GM19452 (cell line): ENCODE data around the gene NCOR2.

Experiments
- ATAC-seq: cut with Tn5 transposase; IDR thresholded peaks from one replicate; pipeline ENCODE4 v1.9.1; 2021; ENCODE audit not compliant: unreplicated experiment

NCOR2 gene

GRCh38 chr12:124560146-124560890, 7.1 kb downstream of the NCOR2 start:
- ATAC-seq = no peak

DNA sequence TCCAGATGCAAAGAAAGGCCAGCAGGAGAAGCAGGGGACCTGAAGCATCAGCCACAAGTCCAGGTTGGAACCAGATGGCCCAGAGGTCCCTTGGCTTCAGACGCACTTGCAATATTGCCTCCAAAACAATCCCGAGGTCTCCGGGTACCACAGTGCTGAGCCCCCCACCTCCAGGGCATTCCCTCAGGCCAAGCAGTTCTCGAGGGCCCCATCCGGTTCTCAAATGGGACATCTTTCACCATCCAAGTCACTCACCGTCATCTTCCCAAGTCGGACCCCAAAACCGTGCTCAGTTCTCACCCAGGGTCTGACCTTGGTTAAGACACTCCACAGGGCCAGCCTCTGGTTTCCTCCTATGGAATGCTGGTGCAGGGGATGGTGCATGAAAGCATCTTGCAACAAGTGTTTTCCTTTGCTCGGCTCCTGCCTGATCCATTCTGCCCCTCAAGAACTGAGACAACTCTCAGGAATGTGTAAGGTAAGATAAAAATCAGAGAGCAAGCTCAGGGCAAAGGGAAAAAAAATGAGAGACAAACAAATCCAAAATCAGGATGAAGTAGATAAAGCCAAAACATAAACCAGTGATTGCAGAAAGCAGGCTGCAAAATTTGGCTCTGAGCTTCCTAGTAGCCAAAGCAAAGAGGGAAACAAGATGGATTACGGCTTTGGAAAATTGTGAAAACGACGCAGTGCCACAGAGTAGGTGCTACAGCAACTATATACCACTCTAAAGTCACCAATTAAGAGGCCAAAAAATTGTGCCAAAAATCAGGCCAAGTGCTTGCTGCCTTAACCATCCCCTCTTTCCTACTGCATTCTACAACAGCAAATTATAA, 8.0 kb downstream of the NCOR2 start:
- no peak for ATAC-seq

DNA sequence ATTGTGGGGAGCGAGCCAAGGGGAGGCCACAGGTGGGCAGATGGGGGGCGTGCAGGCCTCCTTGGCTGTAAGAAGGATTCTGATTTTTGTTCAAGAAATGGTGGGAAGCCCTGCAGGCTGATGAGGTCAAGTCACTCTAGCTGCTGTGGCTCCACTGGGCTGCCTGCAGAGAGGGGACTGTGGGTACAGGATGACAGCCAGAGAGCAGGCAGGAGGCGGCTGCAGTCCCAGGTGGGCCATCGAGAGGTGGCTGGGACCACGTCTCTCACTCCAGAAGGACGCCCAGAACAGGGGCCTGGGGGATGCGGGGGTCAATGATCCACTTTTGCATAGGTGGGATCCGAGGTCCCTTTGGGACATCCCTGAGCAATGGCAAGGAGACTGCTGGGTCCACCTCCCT, 9.1 kb downstream of the NCOR2 start:
- ATAC-seq = no peak

DNA sequence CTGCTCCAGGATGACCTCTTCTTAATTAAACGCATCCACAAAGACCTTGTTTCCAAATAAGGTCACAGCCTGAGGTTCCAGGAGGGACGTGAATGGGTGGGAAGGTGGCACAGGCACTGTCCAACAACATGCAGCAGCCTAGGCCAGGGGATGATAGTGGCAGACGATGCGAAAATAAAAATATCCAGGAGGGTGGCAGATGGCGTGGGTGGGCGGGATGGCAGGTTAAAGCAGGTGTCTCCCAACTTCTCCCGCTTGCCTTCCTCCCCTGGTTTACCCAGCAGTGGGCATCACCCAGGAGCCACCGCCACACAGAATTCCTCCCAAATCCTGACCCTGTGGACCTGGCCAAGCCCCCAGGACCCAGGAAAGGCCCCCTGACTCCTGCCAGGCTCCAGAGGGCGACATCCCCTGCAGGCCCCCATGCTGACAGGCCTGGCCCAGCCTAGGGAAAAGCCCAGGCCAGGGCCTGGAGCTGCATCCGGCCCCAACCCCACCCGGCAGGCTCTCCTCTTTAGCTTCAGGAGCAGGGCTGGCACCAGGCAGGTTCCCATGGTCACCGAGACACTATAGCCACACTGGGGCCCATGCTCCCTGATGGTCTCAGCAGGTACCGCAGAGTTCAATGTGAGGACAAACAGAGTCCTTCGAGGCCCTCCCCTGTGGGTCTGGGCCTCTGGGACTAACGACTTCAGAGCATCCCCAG, 9.7 kb downstream of the NCOR2 start:
- no peak for ATAC-seq

DNA sequence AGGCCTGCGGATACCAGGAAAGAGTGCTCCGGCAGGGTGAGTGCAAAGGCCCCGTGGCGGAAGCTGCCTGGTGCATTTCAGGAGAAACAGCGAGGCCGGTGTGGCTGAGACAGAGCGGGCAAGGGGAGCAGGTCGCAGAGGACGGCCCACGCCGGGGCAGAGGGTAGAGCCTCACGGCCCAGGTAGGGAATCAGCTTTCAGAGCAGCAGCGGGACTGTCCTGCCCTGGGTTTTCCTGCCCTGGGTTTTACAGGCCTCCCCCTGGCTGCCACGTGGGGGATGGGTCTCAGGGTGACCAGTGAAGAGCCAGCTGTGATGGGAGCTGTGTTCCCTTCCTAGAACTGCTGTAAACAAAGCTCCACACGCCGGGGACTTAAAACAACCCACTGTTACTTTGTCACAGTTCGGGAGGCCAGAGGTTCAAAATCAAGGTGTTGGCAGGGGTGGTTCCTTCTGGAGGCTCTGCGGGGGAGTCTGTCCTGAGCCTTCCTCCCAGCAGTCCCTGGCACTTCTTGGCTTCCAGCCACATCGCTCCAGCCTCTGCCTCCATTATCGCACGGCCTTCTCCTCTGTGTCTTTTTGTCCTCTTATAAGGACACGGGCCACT, 10.4 kb downstream of the NCOR2 start:
- ATAC-seq = no peak

DNA sequence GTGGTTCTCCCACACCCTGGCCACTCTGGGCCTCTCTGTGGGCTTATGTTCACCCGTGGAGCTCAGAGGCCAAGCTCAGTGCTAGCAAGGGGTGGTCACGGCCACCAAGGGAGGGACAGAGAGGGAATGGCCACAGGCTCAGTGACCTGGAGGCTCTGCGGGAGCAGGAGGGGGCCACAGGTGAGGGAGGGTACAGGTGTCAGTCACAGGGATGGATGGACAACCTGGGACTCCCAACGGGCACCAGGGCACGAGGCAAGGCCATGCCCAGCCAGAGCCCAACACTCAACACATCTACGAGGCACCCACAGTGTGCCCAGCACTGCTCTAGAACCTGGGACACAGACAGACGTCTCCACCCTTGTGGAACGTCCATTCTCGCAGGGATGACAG, 11.3 kb downstream of the NCOR2 start:
- no peak for ATAC-seq

DNA sequence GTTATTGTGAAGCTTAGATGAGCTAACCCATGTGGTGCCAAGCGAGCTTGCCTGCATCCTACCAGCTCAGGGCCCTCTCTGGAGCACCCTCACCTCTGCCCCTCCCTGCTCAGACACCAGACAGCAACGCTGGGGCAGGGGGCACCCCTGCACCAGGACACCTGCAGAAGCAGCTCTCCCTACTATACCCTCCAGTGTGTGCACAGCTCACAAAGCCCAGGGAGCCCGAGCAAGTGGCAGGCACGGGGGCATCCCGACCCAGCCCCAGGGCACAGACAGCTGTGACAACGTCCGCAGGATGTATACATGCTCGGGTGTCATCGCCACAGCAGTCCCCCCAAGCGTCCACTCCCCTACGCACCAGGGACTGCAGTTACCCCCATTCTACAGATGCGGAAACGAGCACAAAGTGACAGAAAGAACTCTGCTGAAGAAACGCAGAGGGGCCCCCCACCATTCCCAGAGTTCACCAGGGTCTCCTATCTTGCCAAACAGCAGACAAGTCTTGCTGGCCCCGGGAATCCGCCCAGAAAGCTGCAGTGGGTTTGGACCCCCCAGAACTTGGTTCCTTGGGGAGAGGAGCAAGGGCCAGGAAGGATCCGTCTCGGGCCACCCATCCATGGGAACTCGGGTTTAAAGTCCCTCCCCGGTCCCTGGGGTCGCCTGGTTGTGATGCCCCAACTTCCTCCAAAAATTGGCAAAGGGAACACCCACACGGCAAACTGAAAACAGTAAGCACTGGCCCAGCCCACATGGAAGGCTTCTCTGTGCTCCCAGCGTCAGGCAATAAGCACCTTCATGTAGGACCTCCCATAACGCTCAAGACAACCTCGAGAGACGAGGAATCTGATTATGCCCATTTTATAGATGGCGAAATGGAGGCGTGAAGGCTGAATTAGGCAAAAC, 12.0 kb downstream of the NCOR2 start:
- no peak for ATAC-seq

DNA sequence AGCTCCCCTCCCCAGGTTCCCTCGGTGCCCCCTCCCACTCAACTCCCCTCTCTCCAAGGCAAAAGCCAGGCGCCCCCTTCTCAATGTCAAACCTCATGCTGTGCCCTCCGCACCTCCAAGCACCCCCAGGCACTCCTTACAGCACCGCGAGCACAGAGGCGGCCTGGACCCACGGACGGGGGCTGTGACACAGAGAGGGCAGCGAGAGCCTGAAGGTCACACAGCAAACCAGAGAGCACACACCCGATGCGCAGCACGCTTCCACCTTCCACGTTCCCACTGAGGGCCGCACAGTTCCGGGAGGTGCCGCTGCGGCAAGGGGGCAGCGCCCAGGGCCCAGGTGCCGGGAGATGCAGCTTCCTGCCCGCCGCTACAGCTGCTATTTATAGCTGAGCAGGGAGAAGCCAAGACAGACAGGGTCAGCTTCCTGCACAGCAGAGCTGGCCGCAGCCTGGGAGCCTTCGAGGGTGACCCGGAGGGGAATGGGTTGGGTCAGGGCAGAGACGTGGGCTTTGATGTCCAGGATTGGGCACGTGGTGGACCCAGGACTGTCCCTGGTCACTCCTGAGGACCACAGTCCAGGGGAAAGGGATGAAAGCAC, 12.9 kb downstream of the NCOR2 start:
- no peak for ATAC-seq

- ATAC-seq = no peak
Observed at GRCh38 chr12:124553862-124554428, 13.5 kb downstream of the NCOR2 start.

GRCh38 chr12:124551268-124552144, 15.9 kb downstream of the NCOR2 start:
- no peak for ATAC-seq

- ATAC-seq = no peak
Observed at GRCh38 chr12:124550123-124551089, 17.0 kb downstream of the NCOR2 start.

GRCh38 chr12:124549629-124550028, 17.8 kb downstream of the NCOR2 start:
- no peak for ATAC-seq

DNA sequence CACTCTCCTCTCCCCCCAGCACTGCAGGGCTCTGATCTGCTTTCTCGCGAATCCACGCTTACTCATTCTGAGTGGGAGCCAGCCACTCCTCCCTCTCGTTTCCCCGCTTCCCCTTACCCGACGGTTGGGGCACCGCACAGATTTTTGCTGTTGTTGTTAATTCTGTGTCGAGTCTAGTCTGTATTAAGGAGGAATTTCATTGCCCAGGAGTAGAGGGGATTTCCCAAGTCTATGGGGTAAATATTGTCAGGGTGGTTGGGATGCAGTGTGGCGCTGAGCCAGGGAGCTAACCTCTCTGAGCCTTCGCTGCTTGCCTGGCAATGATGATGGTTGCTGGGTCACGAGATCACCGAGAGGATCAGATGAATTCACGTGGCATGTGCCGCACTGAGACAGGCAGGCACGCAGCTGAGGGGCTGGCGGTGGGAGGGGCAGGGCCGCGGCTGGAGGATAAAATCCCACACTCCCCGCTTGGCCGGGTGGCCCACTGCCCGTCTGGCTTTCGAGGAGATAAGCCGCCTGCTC, 18.5 kb downstream of the NCOR2 start:
- ATAC-seq = no peak

DNA sequence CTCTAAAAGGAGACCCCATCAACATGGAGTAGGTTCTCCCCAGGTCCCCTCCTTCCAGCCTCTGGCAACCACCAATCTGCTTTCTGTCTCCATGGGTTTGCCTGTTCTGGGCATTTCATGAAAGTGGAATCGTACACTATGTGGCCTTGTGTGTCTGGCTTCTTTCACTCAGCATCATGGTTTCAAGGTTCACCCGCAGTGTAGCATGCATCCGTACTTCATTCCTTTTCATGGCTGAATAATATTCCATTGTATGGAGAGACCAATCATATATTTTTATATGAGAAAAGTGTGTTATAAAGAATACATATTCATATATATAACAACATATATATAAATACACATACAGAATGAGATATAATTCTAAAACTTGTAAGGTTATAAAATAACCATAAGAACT, 19.8 kb downstream of the NCOR2 start:
- no peak for ATAC-seq

DNA sequence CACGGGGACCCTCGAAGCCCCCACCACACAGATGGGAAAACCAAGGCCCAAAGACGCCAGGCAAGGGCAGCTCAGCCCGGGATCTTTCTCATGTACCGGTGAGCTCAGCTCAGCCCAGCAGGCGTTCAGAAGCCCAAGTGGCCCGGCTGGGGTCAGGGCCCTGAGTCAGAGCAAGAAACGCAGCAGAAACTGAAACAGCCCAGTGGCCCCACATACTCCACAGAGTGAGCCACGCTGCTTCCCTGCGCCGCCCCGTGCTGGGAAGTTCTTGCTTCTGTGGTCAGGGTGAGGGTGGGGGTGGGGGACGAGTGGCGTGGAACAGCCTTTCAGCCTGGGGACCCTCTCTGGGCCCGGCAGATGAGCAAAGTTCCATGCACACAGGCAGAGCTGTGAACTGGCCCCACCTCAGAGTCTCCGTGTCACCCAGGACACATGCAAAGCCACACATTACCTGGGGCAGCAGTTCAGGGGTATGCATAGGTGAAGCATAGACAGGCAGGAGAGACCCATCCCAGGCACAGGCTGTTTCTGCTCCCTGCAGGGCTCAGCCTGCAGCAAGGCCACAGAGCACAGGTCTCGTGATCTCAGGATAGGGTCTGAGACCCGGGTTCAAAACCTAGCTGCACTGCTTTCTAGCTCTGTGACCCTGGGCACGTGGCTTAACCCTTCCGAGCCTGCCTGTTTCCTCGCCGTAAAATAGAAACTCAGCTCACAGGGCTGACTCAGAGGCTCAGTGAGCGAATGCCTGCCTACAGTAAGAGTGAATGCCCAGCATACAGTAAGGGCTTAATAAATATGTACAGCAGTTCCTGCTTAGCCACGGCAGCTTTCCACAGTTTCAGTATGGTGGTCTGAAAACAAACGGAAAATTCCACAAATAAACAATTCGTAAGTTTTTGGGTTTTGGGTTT, 21.6 kb downstream of the NCOR2 start:
- peak; percentile 85 for ATAC-seq

GRCh38 chr12:124544983-124545382, 22.4 kb downstream of the NCOR2 start:
- ATAC-seq = no peak
